Left lung (tissue), 10 donors: Measurements from ENCODE around the gene USP10. TPM values are rescaled to one million over a fixed set of nuclear protein-coding genes. Genes with fewer than 3 reads are reported as not detected.

Experiments
- ATAC-seq: fragments of 200-7000 bp; cut with Tn5 transposase; one replicate; pipeline ENCODE4 v1.9.1; 2020; ENCODE audit warnings: moderate library complexity
- DNase-seq, 4 donors: peaks; one replicate each; pipeline ENCODE4 v3.0.0-alpha.2; 2013 to 2020
- H3K27ac ChIP-seq, 2 donors: fragments of 200-600 bp; sonication (generic) in 1 of 2; one replicate each; pipeline versions ENCODE4 v1.5.0 to v1.8.0; 2020 to 2021
- H3K27me3 ChIP-seq, 2 donors: fragments of 200-600 bp; sonication (generic) in 1 of 2; one replicate each; pipeline versions ENCODE4 v1.5.0 to v1.8.0; 2020 to 2021
- H3K36me3 ChIP-seq, 2 donors: fragments of 200-600 bp; sonication (generic) in 1 of 2; one replicate each; pipeline versions ENCODE4 v1.5.0 to v1.8.0; 2020 to 2021
- H3K4me1 ChIP-seq, 2 donors: fragments of 200-600 bp; one replicate each; pipeline ENCODE4 v1.8.0; 2021
- H3K4me3 ChIP-seq, 2 donors: fragments of 200-600 bp; sonication (generic) in 1 of 2; one replicate each; pipeline versions ENCODE4 v1.5.0 to v1.8.0; 2020 to 2021; ENCODE audit warnings: mild to moderate bottlenecking in 1 of 2
- H3K9me3 ChIP-seq, 2 donors: fragments of 200-600 bp; sonication (generic) in 1 of 2; one replicate each; pipeline versions ENCODE4 v1.5.0 to v1.8.0; 2020 to 2021
- CTCF ChIP-seq, 2 donors: fragments of 200-600 bp; sonication (generic) in 1 of 2; IDR thresholded peaks; one replicate each; pipeline versions ENCODE4 v1.5.0 to v1.8.0; 2021; ENCODE audit warnings: antibody characterized with exemption in 2 of 2
- intact Hi-C, 2 donors: fragments of 100-400 bp; cut with DNase I; formaldehyde crosslinking; loops; one replicate each; pipeline versions ENCODE4 v1.11.2 to v1.14.2; 2022
- polyA plus RNA-seq, 6 donors: library from polyadenylated mRNA; unstranded; fragments of 120-200 nt; gene quantifications; one replicate each; pipeline ENCODE4 v1.2.1, GENCODE V29; 2013; ENCODE audit not compliant: insufficient read length in 6 of 6
- total RNA-seq, 2 donors: library from RNA; stranded (reverse); fragmentation: NEBNext Ultra II Directional; extraction: Animal tissue kit (Norgen Biotek cat#: 25700); gene quantifications; one replicate each; pipeline ENCODE4 v1.2.1, GENCODE V29; 2021
- donor health status: DM: no; HTN: yes; CAD: no.
- donor health status: DM: no; HTN: no; CAD: no.

Gene USP10
- total and polyA plus RNA-seq, 8 donors = 57.4 to 102 (median 87.8) TPM

GRCh38 chr16:84825896-84826557 lies 126.2 kb downstream of the USP10 start:
- ATAC-seq (no peak), DNase-seq (no peak)
- Histone ChIP-seq H3K4me1 (peaks cover 2 to 64% of the 10 kb centered on the region in 2 donors), H3K36me3 (no peaks in the 10 kb centered on the region), H3K27ac (peak overlapping the region; percentile 44 to 53), H3K27me3 (peaks cover 0 to 38% of the 10 kb centered on the region in 2 donors), H3K4me3 (no peak overlapping the region), H3K9me3 (no peaks in the 10 kb centered on the region)
- TF ChIP-seq CTCF (IDR thresholded peaks at IDR 0.05) = no peak
- intact Hi-C loops = no loop called here

GRCh38 chr16:84826558-84826941 lies 126.8 kb downstream of the USP10 start:
- ATAC-seq = peak; percentile 25
- Histone ChIP-seq H3K9me3 (no peaks in the 10 kb centered on the region), H3K36me3 (no peaks in the 10 kb centered on the region), H3K27ac (peak overlapping the region; percentile 44 to 53), H3K27me3 (peaks cover 0 to 33% of the 10 kb centered on the region in 2 donors), H3K4me3 (no peak overlapping the region), H3K4me1 (peaks cover 2 to 63% of the 10 kb centered on the region in 2 donors)
- no peak for TF ChIP-seq CTCF (IDR thresholded peaks at IDR 0.05)
- DNase-seq = peak in 2 of 4 donors; percentile 47 to 82
- intact Hi-C loops = no loop called here

GRCh38 chr16:84827131-84827574 lies 127.4 kb downstream of the USP10 start:
- no peak overlapping the region for H3K4me3 ChIP-seq
- peaks cover 5 to 65% of the 10 kb centered on the region in 2 donors for H3K4me1 ChIP-seq
- no peaks in the 10 kb centered on the region for H3K9me3 ChIP-seq
- H3K27me3 ChIP-seq = peaks cover 0 to 33% of the 10 kb centered on the region in 2 donors
- TF ChIP-seq CTCF (IDR thresholded peaks at IDR 0.05) = no peak
- DNase-seq (no peak), ATAC-seq (no peak)
- intact Hi-C loops = no loop called here
- H3K27ac ChIP-seq = peak overlapping the region; percentile 44 to 53
- H3K36me3 ChIP-seq = no peaks in the 10 kb centered on the region

- Histone ChIP-seq H3K27me3 (peaks cover 0 to 35% of the 10 kb centered on the region in 2 donors), H3K4me1 (peaks cover 6 to 64% of the 10 kb centered on the region in 2 donors), H3K4me3 (no peak overlapping the region), H3K9me3 (no peaks in the 10 kb centered on the region), H3K36me3 (no peaks in the 10 kb centered on the region), H3K27ac (peak overlapping the region in 1 of 2 donors; percentile 53)
- ATAC-seq (no peak), DNase-seq (no peak)
- intact Hi-C loops = no loop called here
- TF ChIP-seq CTCF (IDR thresholded peaks at IDR 0.05) = no peak
Observed at GRCh38 chr16:84827897-84828296, 128.1 kb downstream of the USP10 start.

GRCh38 chr16:84828322-84828721 lies 128.5 kb downstream of the USP10 start:
- Histone ChIP-seq H3K27ac (no peak overlapping the region), H3K4me1 (peaks cover 6 to 65% of the 10 kb centered on the region in 2 donors), H3K4me3 (no peak overlapping the region), H3K27me3 (peaks cover 0 to 31% of the 10 kb centered on the region in 2 donors), H3K36me3 (no peaks in the 10 kb centered on the region), H3K9me3 (no peaks in the 10 kb centered on the region)
- ATAC-seq = no peak
- TF ChIP-seq CTCF (IDR thresholded peaks at IDR 0.05) = no peak
- intact Hi-C loops = no loop called here
- DNase-seq = no peak

Other genes with a start within 250 kb of the USP10 start
- 10 to 100 TPM; 13.1 to 18.8 TPM for gene MEAK7, start 195.3 kb upstream of the USP10 start, total RNA-seq
- gene MEAK7, start 195.3 kb upstream of the USP10 start, polyA plus RNA-seq = 10 to 100 TPM; 19.8 to 22.3 (median 21.0) TPM
- 100 to 1,000 TPM in 1 of 2 donors, 10 to 100 TPM in 1; 92.7 to 206 TPM for gene COTL1, start 81.9 kb upstream of the USP10 start, total RNA-seq
- 100 to 1,000 TPM; 109 to 146 (median 119) TPM for gene COTL1, start 81.9 kb upstream of the USP10 start, polyA plus RNA-seq
- 10 to 100 TPM; 44.7 to 50.9 TPM for gene KLHL36, start 51.5 kb upstream of the USP10 start, total RNA-seq
- 10 to 100 TPM; 23.8 to 30.5 (median 27.4) TPM for gene KLHL36, start 51.5 kb upstream of the USP10 start, polyA plus RNA-seq
- gene CRISPLD2, start 120.0 kb downstream of the USP10 start, total RNA-seq = 100 to 1,000 TPM in 1 of 2 donors, 10 to 100 TPM in 1; 86.6 to 106 TPM
- gene CRISPLD2, start 120.0 kb downstream of the USP10 start, polyA plus RNA-seq = 10 to 100 TPM; 13.8 to 29.5 (median 21.9) TPM